ENCODE results near the gene RPS23. TPM values are rescaled to one million over a fixed set of nuclear protein-coding genes. Genes with fewer than 3 reads are reported as not detected.
"Not testable (repeated sequence)": the region's sequence is repeated elsewhere in the genome, so short reads cannot be mapped to it uniquely, and the experiment has no call there.

The RPS23 gene
- total RNA-seq, 1 donor from 2014 or later, result 1,262 TPM

- Mint-ChIP-seq H3K4me3 (ENCODE audit: unreplicated experiment) (no peak overlapping the region), H3K27me3 (ENCODE audit: low read depth) (no peaks in the 10 kb centered on the region), H3K9me3 (ENCODE audit: low read depth) (no peaks in the 10 kb centered on the region), H3K36me3 (ENCODE audit: low read depth) (peaks cover 29% of the 10 kb centered on the region), H3K4me1 (ENCODE audit: low read depth) (peaks cover 49% of the 10 kb centered on the region), H3K27ac (ENCODE audit: unreplicated experiment) (no peak overlapping the region)
- DNase-seq (ENCODE audit: low spot score), result no peak
- no peak for TF ChIP-seq CTCF (IDR thresholded peaks at IDR 0.05)
Measured at GRCh38 chr5:82274343-82275211, 3.6 kb downstream of the RPS23 start.

- Mint-ChIP-seq H3K36me3 (ENCODE audit: low read depth) (peaks cover 36% of the 10 kb centered on the region), H3K4me1 (ENCODE audit: low read depth) (peaks cover 39% of the 10 kb centered on the region)
Measured at GRCh38 chr5:82273426-82273825, 4.7 kb downstream of the RPS23 start.

GRCh38 chr5:82272571-82273356 lies 5.4 kb downstream of the RPS23 start:
- H3K27me3 Mint-ChIP-seq (ENCODE audit: low read depth); H3K4me3 Mint-ChIP-seq (ENCODE audit: unreplicated experiment); DNase-seq (ENCODE audit: low spot score); H3K9me3 Mint-ChIP-seq (ENCODE audit: low read depth): not testable (repeated sequence)
- H3K36me3 Mint-ChIP-seq (ENCODE audit: low read depth), result peaks cover 37% of the 10 kb centered on the region
- H3K27ac Mint-ChIP-seq (ENCODE audit: unreplicated experiment), result peak overlapping the region; percentile 60
- H3K4me1 Mint-ChIP-seq (ENCODE audit: low read depth), result peaks cover 37% of the 10 kb centered on the region

More at GRCh38 chr5:82273426-82273825, 4.7 kb downstream of the RPS23 start:
- H3K27ac Mint-ChIP-seq (ENCODE audit: unreplicated experiment); H3K4me3 Mint-ChIP-seq (ENCODE audit: unreplicated experiment); H3K27me3 Mint-ChIP-seq (ENCODE audit: low read depth); DNase-seq (ENCODE audit: low spot score); H3K9me3 Mint-ChIP-seq (ENCODE audit: low read depth): not testable (repeated sequence)

- Mint-ChIP-seq H3K9me3 (ENCODE audit: low read depth) (peaks cover 13% of the 10 kb centered on the region), H3K4me1 (ENCODE audit: low read depth) (peaks cover 30% of the 10 kb centered on the region), H3K36me3 (ENCODE audit: low read depth) (peaks cover 19% of the 10 kb centered on the region)
- not testable (repeated sequence) for H3K27me3 Mint-ChIP-seq (ENCODE audit: low read depth); H3K27ac Mint-ChIP-seq (ENCODE audit: unreplicated experiment); DNase-seq (ENCODE audit: low spot score); H3K4me3 Mint-ChIP-seq (ENCODE audit: unreplicated experiment)
Measured at GRCh38 chr5:82269363-82269762, 8.8 kb downstream of the RPS23 start.

- Mint-ChIP-seq H3K4me1 (ENCODE audit: low read depth) (peaks cover 27% of the 10 kb centered on the region), H3K9me3 (ENCODE audit: low read depth) (peaks cover 13% of the 10 kb centered on the region), H3K36me3 (ENCODE audit: low read depth) (peaks cover 13% of the 10 kb centered on the region)
- not testable (repeated sequence) for H3K4me3 Mint-ChIP-seq (ENCODE audit: unreplicated experiment); DNase-seq (ENCODE audit: low spot score); H3K27me3 Mint-ChIP-seq (ENCODE audit: low read depth); H3K27ac Mint-ChIP-seq (ENCODE audit: unreplicated experiment)
Measured at GRCh38 chr5:82267297-82267933, 10.7 kb downstream of the RPS23 start.

- Mint-ChIP-seq H3K9me3 (ENCODE audit: low read depth) (peaks cover 13% of the 10 kb centered on the region), H3K27me3 (ENCODE audit: low read depth) (no peaks in the 10 kb centered on the region), H3K4me3 (ENCODE audit: unreplicated experiment) (no peak overlapping the region), H3K4me1 (ENCODE audit: low read depth) (peaks cover 24% of the 10 kb centered on the region), H3K27ac (ENCODE audit: unreplicated experiment) (no peak overlapping the region), H3K36me3 (ENCODE audit: low read depth) (peaks cover 13% of the 10 kb centered on the region)
- no peak for TF ChIP-seq CTCF (IDR thresholded peaks at IDR 0.05)
- DNase-seq (ENCODE audit: low spot score), result no peak
Measured at GRCh38 chr5:82265047-82265446, 13.1 kb downstream of the RPS23 start.
